Measurements from ENCODE around the gene STIM1.

STIM1 gene

DNA sequence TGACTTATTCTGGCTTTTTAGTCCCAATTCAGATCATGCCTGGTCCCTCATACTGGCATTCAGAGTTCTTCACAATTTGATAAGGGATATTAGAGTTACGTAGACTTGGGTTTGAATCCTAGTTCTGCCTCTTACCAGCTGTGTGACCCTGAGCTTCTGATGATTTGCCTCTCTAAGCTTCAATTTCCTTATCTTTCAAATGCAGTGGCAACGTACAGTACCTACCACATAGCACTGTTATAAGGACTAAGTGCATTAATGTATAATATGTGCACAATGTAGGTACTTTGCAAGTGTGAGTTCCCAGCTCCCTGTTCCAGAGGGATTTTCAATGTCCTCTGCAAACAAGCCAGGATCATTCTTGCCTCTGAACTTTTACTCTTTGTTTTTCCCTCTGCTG, 22.0 kb upstream of the STIM1 start:
- Histone ChIP-seq H3K27me3 (ENCODE audit: insufficient read depth, low read length) (no peaks in the 10 kb centered on the region), H3F3A (ENCODE audit: insufficient read depth, low read length) (no peaks in the 10 kb centered on the region), H3K36me3 (ENCODE audit: insufficient read depth, low read length) (peaks cover 47% of the 10 kb centered on the region), H2AFZ (ENCODE audit: low read length) (no peak overlapping the region), H3K79me2 (ENCODE audit: insufficient read depth, low read length) (peaks cover 21% of the 10 kb centered on the region), H3K27ac (ENCODE audit: low read depth, low read length, poor library complexity, severe bottlenecking) (no peak overlapping the region), H3K9me3 (ENCODE audit: low read length) (no peaks in the 10 kb centered on the region), H3K9me2 (ENCODE audit: low read depth, low read length) (no peaks in the 10 kb centered on the region), H3K4me1 (ENCODE audit: insufficient read depth, low read length, severe bottlenecking) (peaks cover 32% of the 10 kb centered on the region), H3K4me3 (ENCODE audit: low read depth, low read length, poor library complexity, severe bottlenecking) (no peak overlapping the region), H3K9ac (ENCODE audit: low read length) (no peak overlapping the region), H3K4me2 (ENCODE audit: low read length) (no peak overlapping the region), H4K20me1 (ENCODE audit: insufficient read depth, low read length) (no peaks in the 10 kb centered on the region)
- TF ChIP-seq EZH2 (IDR thresholded peaks at IDR 0.05; ENCODE audit: borderline replicate concordance, low read length) (no peak), CTCF (IDR thresholded peaks at IDR 0.05; ENCODE audit: low read length) (no peak)

- Histone ChIP-seq H3K9me3 (ENCODE audit: low read length) (no peaks in the 10 kb centered on the region), H3K4me2 (ENCODE audit: low read length) (no peak overlapping the region), H2AFZ (ENCODE audit: low read length) (no peak overlapping the region), H3K27ac (ENCODE audit: low read depth, low read length, poor library complexity, severe bottlenecking) (no peak overlapping the region), H3K27me3 (ENCODE audit: insufficient read depth, low read length) (no peaks in the 10 kb centered on the region), H4K20me1 (ENCODE audit: insufficient read depth, low read length) (no peaks in the 10 kb centered on the region), H3K36me3 (ENCODE audit: insufficient read depth, low read length) (peaks cover 47% of the 10 kb centered on the region), H3K4me1 (ENCODE audit: insufficient read depth, low read length, severe bottlenecking) (peaks cover 41% of the 10 kb centered on the region), H3K9ac (ENCODE audit: low read length) (no peak overlapping the region), H3K4me3 (ENCODE audit: low read depth, low read length, poor library complexity, severe bottlenecking) (no peak overlapping the region), H3F3A (ENCODE audit: insufficient read depth, low read length) (no peaks in the 10 kb centered on the region), H3K9me2 (ENCODE audit: low read depth, low read length) (no peaks in the 10 kb centered on the region), H3K79me2 (ENCODE audit: insufficient read depth, low read length) (peaks cover 27% of the 10 kb centered on the region)
- TF ChIP-seq CTCF (IDR thresholded peaks at IDR 0.05; ENCODE audit: low read length) (no peak), EZH2 (IDR thresholded peaks at IDR 0.05; ENCODE audit: borderline replicate concordance, low read length) (no peak)
Observed at GRCh38 chr11:3834349-3834663, 21.2 kb upstream of the STIM1 start.

- Histone ChIP-seq H3K9me2 (ENCODE audit: low read depth, low read length) (no peaks in the 10 kb centered on the region), H3K79me2 (ENCODE audit: insufficient read depth, low read length) (peaks cover 31% of the 10 kb centered on the region), H2AFZ (ENCODE audit: low read length) (no peak overlapping the region), H3K9ac (ENCODE audit: low read length) (no peak overlapping the region), H3K9me3 (ENCODE audit: low read length) (no peaks in the 10 kb centered on the region), H3K27me3 (ENCODE audit: insufficient read depth, low read length) (no peaks in the 10 kb centered on the region), H3K4me3 (ENCODE audit: low read depth, low read length, poor library complexity, severe bottlenecking) (no peak overlapping the region), H3K4me2 (ENCODE audit: low read length) (no peak overlapping the region), H4K20me1 (ENCODE audit: insufficient read depth, low read length) (no peaks in the 10 kb centered on the region), H3K4me1 (ENCODE audit: insufficient read depth, low read length, severe bottlenecking) (peaks cover 46% of the 10 kb centered on the region), H3F3A (ENCODE audit: insufficient read depth, low read length) (no peaks in the 10 kb centered on the region), H3K36me3 (ENCODE audit: insufficient read depth, low read length) (peaks cover 46% of the 10 kb centered on the region), H3K27ac (ENCODE audit: low read depth, low read length, poor library complexity, severe bottlenecking) (no peak overlapping the region)
- TF ChIP-seq CTCF (IDR thresholded peaks at IDR 0.05; ENCODE audit: low read length) (no peak), EZH2 (IDR thresholded peaks at IDR 0.05; ENCODE audit: borderline replicate concordance, low read length) (no peak)
Observed at GRCh38 chr11:3834664-3835461, 20.6 kb upstream of the STIM1 start.

Data from OCI-LY1 (cell line).